Suprapubic skin (tissue), 4 donors: Measurements from ENCODE around the gene MRGPRG. TPM values are rescaled to one million over a fixed set of nuclear protein-coding genes. Genes with fewer than 3 reads are reported as not detected.

ENCODE experiments used
- DNase-seq, 2 donors: peaks; one replicate each; pipeline ENCODE4 v3.0.0-alpha.2; 2019; ENCODE audit warnings: low spot score in 2 of 2
- H3K27ac ChIP-seq: fragments of 200-600 bp; sonication (generic); one replicate; pipeline ENCODE4 v1.5.1; 2019
- H3K27me3 ChIP-seq: fragments of 200-600 bp; sonication (generic); one replicate; pipeline ENCODE4 v1.5.1; 2019
- H3K36me3 ChIP-seq: fragments of 200-600 bp; sonication (generic); one replicate; pipeline ENCODE4 v1.5.1; 2019
- H3K4me1 ChIP-seq: fragments of 200-600 bp; sonication (generic); one replicate; pipeline ENCODE4 v1.5.1; 2019
- H3K4me3 ChIP-seq: fragments of 200-600 bp; sonication (generic); one replicate; pipeline ENCODE4 v1.5.1; 2019; ENCODE audit warnings: mild to moderate bottlenecking
- H3K9me3 ChIP-seq: fragments of 200-600 bp; sonication (generic); one replicate; pipeline ENCODE4 v1.5.1; 2019
- CTCF ChIP-seq, 2 donors: fragments of 200-600 bp in 1 of 2; fragments of 450-650 bp in 1 of 2; sonication (generic) in 1 of 2; IDR thresholded peaks; one replicate each; pipeline ENCODE4 v1.5.1; 2016 to 2019; ENCODE audit warnings: antibody characterized with exemption in 2 of 2, mild to moderate bottlenecking in 1 of 2, moderate library complexity in 1 of 2
- EP300 ChIP-seq: sonication (generic); formaldehyde crosslinking; IDR thresholded peaks from one replicate; pipeline ENCODE4 v1.6.1; 2017; ENCODE audit warnings: antibody characterized with exemption
- POLR2A ChIP-seq, 2 donors: fragments of 450-650 bp; IDR thresholded peaks; one replicate each; pipeline ENCODE4 v1.6.1; 2017; ENCODE audit warnings: antibody characterized with exemption in 2 of 2, mild to moderate bottlenecking in 2 of 2, moderate library complexity in 2 of 2
- POLR2AphosphoS5 ChIP-seq, 3 donors: sonication (generic); formaldehyde crosslinking; IDR thresholded peaks; one replicate each; pipeline ENCODE4 v1.6.1; 2017; ENCODE audit warnings: antibody characterized with exemption in 3 of 3
- WGBS: methylation state at CpG from one replicate; pipeline ENCODE4 v1.1.5; 2018; 5-methylcytosine and 5-hydroxymethylcytosine counted together
- total RNA-seq, 4 donors: library from RNA; depleted of rRNA; stranded (reverse); fragments of >200 nt; gene quantifications; one replicate each; pipeline ENCODE4 v1.1.0, GENCODE V29; 2016

The MRGPRG gene
- total RNA-seq, 4 donors from 2014 or later = not detected

GRCh38 chr11:3222941-3223915 is 4.6 kb upstream of the MRGPRG start:
- Histone ChIP-seq H3K9me3 (no peaks in the 10 kb centered on the region), H3K27me3 (peaks cover 59% of the 10 kb centered on the region), H3K27ac (no peak overlapping the region), H3K36me3 (no peaks in the 10 kb centered on the region), H3K4me1 (peaks cover 13% of the 10 kb centered on the region), H3K4me3 (no peak overlapping the region)
- no peak for TF ChIP-seq EP300
- no peak for TF ChIP-seq POLR2A (IDR thresholded peaks at IDR 0.05)
- TF ChIP-seq CTCF (IDR thresholded peaks at IDR 0.05) = no peak
- TF ChIP-seq POLR2AphosphoS5 (IDR thresholded peaks at IDR 0.05) = no peak
- no peak for DNase-seq
- WGBS = 82% methylated on average over 14 of the region's 36 CpGs

- Histone ChIP-seq H3K27ac (no peak overlapping the region), H3K4me1 (peaks cover 14% of the 10 kb centered on the region), H3K9me3 (no peaks in the 10 kb centered on the region), H3K27me3 (peaks cover 60% of the 10 kb centered on the region), H3K4me3 (no peak overlapping the region), H3K36me3 (no peaks in the 10 kb centered on the region)
- peak in 1 of 2 donors; percentile 76 for DNase-seq
- TF ChIP-seq POLR2AphosphoS5 (IDR thresholded peaks at IDR 0.05) (no peak), POLR2A (IDR thresholded peaks at IDR 0.05) (no peak), CTCF (IDR thresholded peaks at IDR 0.05) (no peak), EP300 (no peak)
- WGBS = 79% methylated on average over 27 of the region's 37 CpGs
These were observed 3.6 kb upstream of the MRGPRG start for GRCh38 chr11:3222003-3222855.

- no peak overlapping the region for H3K4me3 ChIP-seq
- H3K9me3 ChIP-seq = no peaks in the 10 kb centered on the region
- H3K36me3 ChIP-seq = no peaks in the 10 kb centered on the region
- H3K27me3 ChIP-seq = peaks cover 60% of the 10 kb centered on the region
- 30% methylated on average over 19 of the region's 27 CpGs for WGBS
- peaks cover 18% of the 10 kb centered on the region for H3K4me1 ChIP-seq
- no peak for DNase-seq
- H3K27ac ChIP-seq = no peak overlapping the region
- TF ChIP-seq EP300 (no peak), CTCF (IDR thresholded peaks at IDR 0.05) (no peak), POLR2A (IDR thresholded peaks at IDR 0.05) (no peak), POLR2AphosphoS5 (IDR thresholded peaks at IDR 0.05) (no peak)
These were observed 2.9 kb upstream of the MRGPRG start for GRCh38 chr11:3221408-3222002.

GRCh38 chr11:3220521-3221407 is 2.2 kb upstream of the MRGPRG start:
- Histone ChIP-seq H3K27ac (no peak overlapping the region), H3K4me1 (peaks cover 18% of the 10 kb centered on the region), H3K27me3 (peaks cover 68% of the 10 kb centered on the region), H3K36me3 (no peaks in the 10 kb centered on the region), H3K4me3 (no peak overlapping the region), H3K9me3 (no peaks in the 10 kb centered on the region)
- TF ChIP-seq POLR2AphosphoS5 (IDR thresholded peaks at IDR 0.05) (no peak), CTCF (IDR thresholded peaks at IDR 0.05) (no peak), EP300 (no peak), POLR2A (IDR thresholded peaks at IDR 0.05) (no peak)
- WGBS = 55% methylated on average over 6 of the region's 21 CpGs
- DNase-seq = peak in 1 of 2 donors; percentile 59
